Activated CD8-positive, alpha-beta T cell treated with anti-CD3 and anti-CD28 coated beads, Interleukin-2, amount 10 ng/mL, durations not matched to agents 7 days and 5 days (primary cell): ENCODE measurements around the gene XRCC4. TPM values are rescaled to one million over a fixed set of nuclear protein-coding genes. Genes with fewer than 3 reads are reported as not detected.
"Not testable (repeated sequence)": the region's sequence is repeated elsewhere in the genome, so short reads cannot be mapped to it uniquely, and the experiment has no call there.

ENCODE experiments used
- ATAC-seq: fragments of 150-1000 bp; cut with Tn5 transposase; one replicate; pipeline ENCODE4 v1.10.0; 2021; ENCODE audit warnings: moderate library complexity
- CTCF ChIA-PET: fragments of 350-600 bp; sonication (Branson Sonifier 250); formaldehyde crosslinking; loops from one replicate; lab custom pipeline; 2021; ENCODE audit warnings: antibody characterized with exemption; lab: Charles Lee
- POLR2A ChIA-PET: fragments of 350-600 bp; sonication (Branson Sonifier 250); formaldehyde crosslinking; loops from one replicate; lab custom pipeline; 2021; ENCODE audit warnings: antibody characterized with exemption; lab: Charles Lee
- DNase-seq: peaks from one replicate; pipeline ENCODE4 v3.0.0-alpha.2; 2020
- H3K27ac Mint-ChIP-seq: one replicate; pipeline ENCODE4 v1.8.0; 2021; ENCODE audit warnings: mild to moderate bottlenecking, mixed read lengths
- H3K27me3 Mint-ChIP-seq: one replicate; pipeline ENCODE4 v1.8.0; 2021; ENCODE audit warnings: low read depth, mixed read lengths
- H3K36me3 Mint-ChIP-seq: one replicate; pipeline ENCODE4 v1.8.0; 2021; ENCODE audit warnings: low read depth, mixed read lengths
- H3K4me1 Mint-ChIP-seq: one replicate; pipeline ENCODE4 v1.8.0; 2021; ENCODE audit warnings: low read depth, mixed read lengths
- H3K4me3 Mint-ChIP-seq: one replicate; pipeline ENCODE4 v1.8.0; 2021; ENCODE audit warnings: mild to moderate bottlenecking, mixed read lengths
- H3K9me3 Mint-ChIP-seq: one replicate; pipeline ENCODE4 v1.8.0; 2022; ENCODE audit warnings: mixed read lengths; ENCODE audit not compliant: insufficient read depth
- total RNA-seq, 2 experiments: library from RNA; stranded (reverse); gene quantifications; one replicate each; pipeline ENCODE4 v1.2.3, GENCODE V29; 2021

XRCC4 gene
- total RNA-seq, 2 experiments from 2014 or later = 12.6 to 13.4 TPM

GRCh38 chr5:83048811-83049210 is 28.5 kb upstream of the XRCC4 start:
- Mint-ChIP-seq H3K27me3 (no peaks in the 10 kb centered on the region), H3K4me1 (no peaks in the 10 kb centered on the region), H3K36me3 (peaks cover 34% of the 10 kb centered on the region), H3K27ac (no peak overlapping the region), H3K9me3 (no peaks in the 10 kb centered on the region), H3K4me3 (no peak overlapping the region)
- ATAC-seq (no peak), DNase-seq (no peak)
- CTCF ChIA-PET = no interaction called here
- POLR2A ChIA-PET = no interaction called here

- H3K9me3 Mint-ChIP-seq = no peaks in the 10 kb centered on the region
- peaks cover 1% of the 10 kb centered on the region for H3K4me1 Mint-ChIP-seq
- CTCF ChIA-PET = no interaction called here
- DNase-seq (no peak), ATAC-seq (no peak)
- H3K4me3 Mint-ChIP-seq = no peak overlapping the region
- peaks cover 37% of the 10 kb centered on the region for H3K36me3 Mint-ChIP-seq
- POLR2A ChIA-PET = no interaction called here
- no peaks in the 10 kb centered on the region for H3K27me3 Mint-ChIP-seq
- no peak overlapping the region for H3K27ac Mint-ChIP-seq
These were observed 27.9 kb upstream of the XRCC4 start for GRCh38 chr5:83049370-83049885.

DNA sequence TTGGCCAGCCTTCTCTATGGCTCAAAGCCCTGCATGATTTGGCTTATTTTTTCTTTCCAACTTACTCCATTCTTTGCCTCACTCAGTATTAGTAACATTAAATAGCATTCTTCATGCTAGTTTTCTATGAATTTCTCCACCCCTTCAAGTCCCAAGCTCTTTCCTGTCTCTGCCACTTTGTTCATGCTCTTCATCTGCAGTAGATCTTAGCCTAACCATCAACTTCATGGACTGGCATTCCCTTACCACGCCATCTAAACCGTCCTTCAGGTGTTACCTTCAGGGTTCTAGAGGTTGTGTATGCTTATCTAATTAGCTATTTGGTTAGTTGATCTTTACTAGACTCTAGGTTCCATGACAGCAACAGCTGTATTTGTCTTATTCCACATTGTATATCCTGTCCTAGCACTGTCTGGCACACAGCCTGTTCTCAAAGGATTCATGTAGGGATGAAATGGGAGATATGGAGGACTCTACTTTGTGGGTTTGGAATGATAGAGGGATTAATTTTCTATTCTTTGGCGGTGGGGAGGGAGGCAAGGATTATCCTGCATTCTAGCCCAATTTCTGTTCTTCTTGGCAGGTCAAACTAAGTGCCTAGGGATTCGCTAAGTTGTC is 26.5 kb upstream of the XRCC4 start:
- peaks cover 47% of the 10 kb centered on the region for H3K36me3 Mint-ChIP-seq
- H3K27me3 Mint-ChIP-seq = no peaks in the 10 kb centered on the region
- H3K27ac Mint-ChIP-seq = no peak overlapping the region
- peaks cover 5% of the 10 kb centered on the region for H3K4me1 Mint-ChIP-seq
- DNase-seq = no peak
- no peaks in the 10 kb centered on the region for H3K9me3 Mint-ChIP-seq
- POLR2A ChIA-PET = interaction anchor here (0.5 kb wide), 1 partner anchor 317 kb away, joined by 3 read pairs; no protein-coding TSS in a partner anchor
- ATAC-seq = no peak
- CTCF ChIA-PET = interaction anchor here (0.6 kb wide), 1 partner anchor 8 kb away, joined by 3 read pairs; no protein-coding TSS in a partner anchor
- H3K4me3 Mint-ChIP-seq = no peak overlapping the region

DNA sequence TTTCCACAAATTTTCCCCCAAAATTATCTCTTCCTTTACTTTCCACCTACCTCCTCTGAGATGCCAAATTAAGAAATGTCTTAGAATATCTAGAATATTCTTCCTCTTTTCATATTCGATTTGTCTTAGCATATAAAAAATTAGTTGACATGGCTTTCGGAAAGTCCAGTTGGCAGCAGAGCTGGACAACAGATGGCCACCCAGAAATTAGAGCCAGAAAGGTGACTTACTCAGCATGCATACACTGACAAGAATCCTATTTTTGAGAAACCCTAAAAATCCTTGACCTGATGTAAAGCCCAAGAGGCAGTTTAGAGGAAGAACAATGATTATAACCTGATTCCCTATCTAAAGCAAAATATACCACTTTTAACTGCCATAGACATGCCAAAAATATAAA is 22.2 kb upstream of the XRCC4 start:
- Mint-ChIP-seq H3K27ac (no peak overlapping the region), H3K9me3 (no peaks in the 10 kb centered on the region), H3K36me3 (peaks cover 63% of the 10 kb centered on the region), H3K4me3 (no peak overlapping the region), H3K4me1 (peaks cover 17% of the 10 kb centered on the region), H3K27me3 (no peaks in the 10 kb centered on the region)
- ChIA-PET POLR2A (interaction anchor here (1.4 kb wide), 1 partner anchor 22 kb away, joined by 5 read pairs; the partner anchor contains the start of genes TMEM167A and XRCC4), CTCF (no interaction called here)
- ATAC-seq = no peak
- no peak for DNase-seq

- Mint-ChIP-seq H3K27me3 (no peaks in the 10 kb centered on the region), H3K4me3 (no peak overlapping the region)
- no peak for DNase-seq
These were observed 18.6 kb upstream of the XRCC4 start for GRCh38 chr5:83058726-83059125.

GRCh38 chr5:83059341-83059740 is 18.0 kb upstream of the XRCC4 start:
- Mint-ChIP-seq H3K9me3 (no peaks in the 10 kb centered on the region), H3K36me3 (peaks cover 66% of the 10 kb centered on the region), H3K4me3 (no peak overlapping the region), H3K27me3 (no peaks in the 10 kb centered on the region), H3K27ac (peak overlapping the region; percentile 14), H3K4me1 (peaks cover 18% of the 10 kb centered on the region)
- CTCF ChIA-PET = interaction anchor here (0.6 kb wide), 1 partner anchor 800 kb away, joined by 7 read pairs; no protein-coding TSS in a partner anchor
- DNase-seq (no peak), ATAC-seq (no peak)
- POLR2A ChIA-PET = interaction anchor here (0.6 to 1.1 kb wide), 2 partner anchors 18 to 1232 kb away, joined by 5 to 6 read pairs; partner anchors contain the start of genes TMEM167A and XRCC4

More at GRCh38 chr5:83058726-83059125, 18.6 kb upstream of the XRCC4 start:
- ATAC-seq = no peak
- peaks cover 19% of the 10 kb centered on the region for H3K4me1 Mint-ChIP-seq
- no peak overlapping the region for H3K27ac Mint-ChIP-seq
- H3K36me3 Mint-ChIP-seq = peaks cover 69% of the 10 kb centered on the region
- ChIA-PET POLR2A (interaction anchor here (1.1 kb wide), 1 partner anchor 18 kb away, joined by 5 read pairs; the partner anchor contains the start of genes TMEM167A and XRCC4), CTCF (interaction anchor here (0.6 kb wide), 1 partner anchor 799 kb away, joined by 7 read pairs; no protein-coding TSS in a partner anchor)
- no peaks in the 10 kb centered on the region for H3K9me3 Mint-ChIP-seq

- POLR2A ChIA-PET = interaction anchor here (1.0 kb wide), 1 partner anchor 11 kb away, joined by 3 read pairs; the partner anchor contains the start of gene XRCC4
- H3K27ac Mint-ChIP-seq = no peak overlapping the region
- H3K4me3 Mint-ChIP-seq = no peak overlapping the region
- no peak for ATAC-seq
- CTCF ChIA-PET = no interaction called here
- H3K4me1 Mint-ChIP-seq = peaks cover 13% of the 10 kb centered on the region
- no peaks in the 10 kb centered on the region for H3K9me3 Mint-ChIP-seq
- no peaks in the 10 kb centered on the region for H3K27me3 Mint-ChIP-seq
- DNase-seq = no peak
- peaks cover 41% of the 10 kb centered on the region for H3K36me3 Mint-ChIP-seq
These were observed 10.7 kb upstream of the XRCC4 start for GRCh38 chr5:83066548-83067110.

GRCh38 chr5:83067377-83067776 is 10.0 kb upstream of the XRCC4 start:
- H3K4me3 Mint-ChIP-seq, H3K9me3 Mint-ChIP-seq, POLR2A ChIA-PET, ATAC-seq, CTCF ChIA-PET, DNase-seq, H3K27me3 Mint-ChIP-seq, H3K27ac Mint-ChIP-seq: not testable (repeated sequence)
- Mint-ChIP-seq H3K36me3 (peaks cover 42% of the 10 kb centered on the region), H3K4me1 (peaks cover 21% of the 10 kb centered on the region)

DNA sequence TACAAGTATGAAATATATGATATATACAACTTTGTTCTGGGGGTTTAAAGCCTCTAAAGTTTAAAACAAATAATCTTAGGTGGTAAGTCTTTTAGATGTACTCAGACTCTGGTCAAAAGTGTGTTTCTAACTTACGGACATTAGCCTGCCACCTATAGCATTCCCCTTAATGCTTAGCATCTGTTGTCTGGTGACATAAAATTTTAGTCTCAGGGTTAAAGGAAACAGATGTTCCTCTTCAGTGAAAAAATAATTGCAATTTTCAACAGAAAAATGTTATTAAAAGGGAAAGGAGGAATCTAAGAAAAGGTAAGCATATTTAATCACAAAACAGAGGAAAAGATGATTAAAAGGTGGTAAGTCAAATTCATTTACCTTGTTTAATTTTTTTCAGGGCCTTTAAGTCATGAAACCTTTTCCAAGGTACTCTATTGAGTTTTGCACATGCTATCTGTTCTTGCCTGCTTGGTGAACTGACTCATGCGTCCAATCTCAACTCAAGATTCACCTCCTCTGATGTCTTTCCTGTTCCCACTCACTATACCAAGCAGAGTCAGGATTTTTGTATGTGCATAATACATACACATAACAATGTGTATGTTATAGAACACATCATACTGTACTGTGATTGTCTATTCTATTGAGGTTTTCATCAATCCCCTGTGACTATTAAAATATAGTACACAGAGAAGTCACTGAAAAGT is 8.1 kb upstream of the XRCC4 start:
- Mint-ChIP-seq H3K9me3 (no peaks in the 10 kb centered on the region), H3K27me3 (no peaks in the 10 kb centered on the region), H3K4me1 (peaks cover 27% of the 10 kb centered on the region), H3K27ac (no peak overlapping the region), H3K4me3 (no peak overlapping the region), H3K36me3 (peaks cover 46% of the 10 kb centered on the region)
- no peak for ATAC-seq
- DNase-seq = no peak
- ChIA-PET POLR2A (no interaction called here), CTCF (no interaction called here)

DNA sequence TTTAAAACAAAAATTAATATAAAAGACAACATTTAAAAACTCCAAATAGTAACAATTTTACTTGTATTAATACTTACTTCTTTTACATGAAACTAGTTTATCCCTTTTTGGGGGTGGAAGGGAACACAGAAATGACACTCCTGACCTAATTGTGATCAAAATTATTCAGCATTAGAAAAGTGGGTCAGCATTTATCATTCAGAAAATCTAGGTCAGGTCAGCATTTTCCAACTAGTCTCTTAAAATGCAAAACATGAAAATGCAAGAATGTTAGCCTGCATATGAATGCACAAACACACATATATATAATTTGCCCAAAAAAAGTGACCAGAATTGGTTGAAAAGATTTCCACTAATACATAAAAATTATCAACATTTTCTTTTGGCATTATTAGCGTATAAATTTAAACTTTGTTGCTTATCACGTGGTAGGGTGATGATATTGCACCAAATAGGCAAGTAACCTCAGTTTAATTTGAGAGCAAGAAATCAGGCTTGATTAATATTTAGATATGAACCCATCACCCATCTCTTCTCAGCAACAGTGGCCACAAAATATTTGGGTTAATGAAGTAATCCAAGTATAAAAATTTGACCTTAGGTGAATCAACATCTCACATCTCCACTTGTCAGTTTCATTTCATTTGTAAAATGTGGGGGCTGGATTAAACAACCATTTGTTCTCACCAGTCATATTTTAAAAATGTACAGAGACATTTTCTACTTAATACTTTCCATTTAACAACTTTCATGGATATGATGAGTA is 5.9 kb upstream of the XRCC4 start:
- CTCF ChIA-PET = interaction anchor here (1.2 kb wide), 1 partner anchor 10 kb away, joined by 3 read pairs; no protein-coding TSS in a partner anchor
- no peak for ATAC-seq
- Mint-ChIP-seq H3K27ac (no peak overlapping the region), H3K4me1 (peaks cover 46% of the 10 kb centered on the region), H3K27me3 (no peaks in the 10 kb centered on the region), H3K9me3 (no peaks in the 10 kb centered on the region), H3K4me3 (no peak overlapping the region), H3K36me3 (peaks cover 52% of the 10 kb centered on the region)
- POLR2A ChIA-PET = no interaction called here
- no peak for DNase-seq

DNA sequence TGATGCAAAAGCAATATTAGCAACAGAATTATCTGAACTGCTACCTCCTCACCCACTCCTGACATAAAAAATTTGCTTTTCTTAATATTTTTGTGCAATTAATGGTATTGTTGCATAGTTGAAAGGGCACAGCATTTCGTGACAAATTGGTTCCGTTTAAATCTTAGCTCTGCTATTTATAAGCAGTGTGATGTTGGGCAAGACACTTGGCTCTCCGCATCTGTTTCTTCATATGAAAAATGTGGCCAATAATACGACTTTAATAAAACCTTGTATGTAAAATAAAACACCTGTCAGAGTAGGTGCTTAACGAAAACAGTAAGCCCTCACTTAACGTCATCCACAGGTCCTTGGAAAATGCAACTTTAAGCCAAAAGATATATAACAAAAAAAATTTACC is 4.4 kb upstream of the XRCC4 start:
- ATAC-seq (no peak), DNase-seq (no peak)
- Mint-ChIP-seq H3K27me3 (no peaks in the 10 kb centered on the region), H3K4me3 (no peak overlapping the region), H3K36me3 (peaks cover 47% of the 10 kb centered on the region), H3K9me3 (no peaks in the 10 kb centered on the region), H3K4me1 (peaks cover 47% of the 10 kb centered on the region), H3K27ac (no peak overlapping the region)
- POLR2A ChIA-PET = no interaction called here
- CTCF ChIA-PET = interaction anchor here (0.7 kb wide), 1 partner anchor 11 kb away, joined by 3 read pairs; no protein-coding TSS in a partner anchor
